WTC11 (cell line): ENCODE results near the gene UVRAG. TPM values are rescaled to one million over a fixed set of nuclear protein-coding genes. Genes with fewer than 3 reads are reported as not detected.

ENCODE experiments used
- ATAC-seq: fragments of 200-7000 bp; cut with Tn5 transposase; 2 replicates; pipeline ENCODE4 v1.10.0; 2021; ENCODE audit warnings: mild to moderate bottlenecking, moderate library complexity
- CTCF ChIA-PET: fragments of 300-600 bp; sonication (Branson Sonifier 250); formaldehyde crosslinking; loops from one replicate; lab custom pipeline; 2021; ENCODE audit warnings: antibody characterized with exemption; lab: Charles Lee
- POLR2A ChIA-PET: fragments of 350-600 bp; sonication (Branson Sonifier 250); formaldehyde crosslinking; loops from one replicate; lab custom pipeline; 2021; ENCODE audit warnings: antibody characterized with exemption; lab: Charles Lee
- DNase-seq: peaks from one replicate; pipeline ENCODE4 v3.0.0; 2021; ENCODE audit warnings: low spot score
- H3K27ac Mint-ChIP-seq: 2 replicates; pipeline ENCODE4 v1.8.0; 2021; ENCODE audit warnings: mixed read lengths
- H3K27me3 Mint-ChIP-seq: 2 replicates; pipeline ENCODE4 v1.8.0; 2021; ENCODE audit warnings: low read depth, mild to moderate bottlenecking, moderate library complexity, mixed read lengths
- H3K36me3 Mint-ChIP-seq: 2 replicates; pipeline ENCODE4 v1.8.0; 2021; ENCODE audit warnings: mixed read lengths
- H3K4me1 Mint-ChIP-seq: 2 replicates; pipeline ENCODE4 v1.8.0; 2022; ENCODE audit warnings: mixed read lengths
- H3K4me3 Mint-ChIP-seq: 2 replicates; pipeline ENCODE4 v1.8.0; 2021; ENCODE audit warnings: mild to moderate bottlenecking, moderate library complexity, mixed read lengths
- H3K9me3 Mint-ChIP-seq: 2 replicates; pipeline ENCODE4 v1.8.0; 2021; ENCODE audit warnings: mixed read lengths
- ARID4B ChIP-seq: sonication (generic); formaldehyde crosslinking; IDR thresholded peaks from 2 replicates; pipeline ENCODE4 v1.8.0; 2023; ENCODE audit warnings: missing genetic modification reagents, mild to moderate bottlenecking, borderline replicate concordance
- ERG ChIP-seq: fragments of 250-450 bp; sonication (Bioruptor Pico); IDR thresholded peaks from 2 replicates; pipeline ENCODE4 v1.8.0; 2021; ENCODE audit warnings: mild to moderate bottlenecking
- HMGXB4 ChIP-seq: sonication (generic); formaldehyde crosslinking; IDR thresholded peaks from 2 replicates; pipeline ENCODE4 v1.8.1; 2023; ENCODE audit warnings: mild to moderate bottlenecking, moderate library complexity, missing genetic modification reagents
- IRF1 ChIP-seq: sonication (generic); formaldehyde crosslinking; IDR thresholded peaks from 2 replicates; pipeline ENCODE4 v1.8.0; 2023; ENCODE audit warnings: missing genetic modification reagents
- JUN ChIP-seq: sonication (generic); formaldehyde crosslinking; IDR thresholded peaks from 2 replicates; pipeline ENCODE4 v1.8.0; 2023; ENCODE audit warnings: mild to moderate bottlenecking, missing genetic modification reagents
- NR1H2 ChIP-seq: sonication (generic); formaldehyde crosslinking; IDR thresholded peaks from 2 replicates; pipeline ENCODE4 v1.9.0; 2021; ENCODE audit warnings: mild to moderate bottlenecking, moderate library complexity, missing genetic modification reagents
- PRRX2 ChIP-seq: fragments of 250-450 bp; sonication (Bioruptor Pico); IDR thresholded peaks from 2 replicates; pipeline ENCODE4 v1.8.0; 2021; ENCODE audit warnings: mild to moderate bottlenecking
- SMAD3 ChIP-seq: sonication (generic); formaldehyde crosslinking; IDR thresholded peaks from 2 replicates; pipeline ENCODE4 v1.8.0; 2022; ENCODE audit warnings: missing genetic modification reagents, mild to moderate bottlenecking, borderline replicate concordance
- TCF7 ChIP-seq: sonication (generic); formaldehyde crosslinking; IDR thresholded peaks from 2 replicates; pipeline ENCODE4 v1.8.0; 2022; ENCODE audit warnings: mild to moderate bottlenecking, low read depth, missing genetic modification reagents, moderate library complexity
- TEAD4 ChIP-seq: sonication (generic); formaldehyde crosslinking; IDR thresholded peaks from 2 replicates; pipeline ENCODE4 v1.8.0; 2022; ENCODE audit warnings: mild to moderate bottlenecking, missing genetic modification reagents
- ZNF138 ChIP-seq: sonication (generic); formaldehyde crosslinking; conservative IDR thresholded peaks from 2 replicates; pipeline ENCODE4 v1.8.1; 2022; ENCODE audit warnings: mild to moderate bottlenecking, moderate library complexity, missing genetic modification reagents
- ZNF219 ChIP-seq: sonication (generic); formaldehyde crosslinking; IDR thresholded peaks from 2 replicates; pipeline ENCODE4 v1.8.0; 2023; ENCODE audit warnings: missing genetic modification reagents, mild to moderate bottlenecking, borderline replicate concordance
- total RNA-seq: library from RNA; stranded (reverse); gene quantifications from 3 replicates; pipeline ENCODE4 v1.2.3, GENCODE V29; 2021
- TF ChIP-seq, protein P1 (sequence below): sonication (generic); formaldehyde crosslinking; IDR thresholded peaks from 2 replicates; pipeline ENCODE4 v1.8.1; 2022; ENCODE audit warnings: low read depth, missing genetic modification reagents, borderline replicate concordance
- TF ChIP-seq, protein P2 (sequence below): sonication (generic); formaldehyde crosslinking; IDR thresholded peaks from 2 replicates; pipeline ENCODE4 v1.8.0; 2022; ENCODE audit warnings: mild to moderate bottlenecking, missing genetic modification reagents
- TF ChIP-seq, protein P3 (sequence below): sonication (generic); formaldehyde crosslinking; IDR thresholded peaks from 2 replicates; pipeline ENCODE4 v1.8.1; 2023; ENCODE audit warnings: mild to moderate bottlenecking, missing genetic modification reagents, moderate library complexity
- TF ChIP-seq, protein P4 (sequence below): fragments of 250-450 bp; sonication (Bioruptor Pico); IDR thresholded peaks from 2 replicates; pipeline ENCODE4 v1.9.0; 2021; ENCODE audit warnings: mild to moderate bottlenecking
- TF ChIP-seq, protein P5 (sequence below): fragments of 250-450 bp; sonication (Bioruptor Pico); IDR thresholded peaks from 2 replicates; pipeline ENCODE4 v1.9.0; 2021; ENCODE audit warnings: mild to moderate bottlenecking, borderline replicate concordance

UVRAG gene
- total RNA-seq, 1 experiment from 2014 or later, result 14.5 TPM

GRCh38 chr11:75898871-75899270 is 83.9 kb downstream of the UVRAG start (continued):
- TF ChIP-seq HMGXB4 (no peak), TCF7 (no peak), ERG (CRISPR knock-in tag) (no peak), SMAD3 (CRISPR knock-in tag) (no peak), PRRX2 (no peak)
- TF ChIP-seq, protein P1, sequence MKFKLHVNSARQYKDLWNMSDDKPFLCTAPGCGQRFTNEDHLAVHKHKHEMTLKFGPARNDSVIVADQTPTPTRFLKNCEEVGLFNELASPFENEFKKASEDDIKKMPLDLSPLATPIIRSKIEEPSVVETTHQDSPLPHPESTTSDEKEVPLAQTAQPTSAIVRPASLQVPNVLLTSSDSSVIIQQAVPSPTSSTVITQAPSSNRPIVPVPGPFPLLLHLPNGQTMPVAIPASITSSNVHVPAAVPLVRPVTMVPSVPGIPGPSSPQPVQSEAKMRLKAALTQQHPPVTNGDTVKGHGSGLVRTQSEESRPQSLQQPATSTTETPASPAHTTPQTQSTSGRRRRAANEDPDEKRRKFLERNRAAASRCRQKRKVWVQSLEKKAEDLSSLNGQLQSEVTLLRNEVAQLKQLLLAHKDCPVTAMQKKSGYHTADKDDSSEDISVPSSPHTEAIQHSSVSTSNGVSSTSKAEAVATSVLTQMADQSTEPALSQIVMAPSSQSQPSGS (CRISPR knock-in tag), result no peak
- TF ChIP-seq, protein P2, sequence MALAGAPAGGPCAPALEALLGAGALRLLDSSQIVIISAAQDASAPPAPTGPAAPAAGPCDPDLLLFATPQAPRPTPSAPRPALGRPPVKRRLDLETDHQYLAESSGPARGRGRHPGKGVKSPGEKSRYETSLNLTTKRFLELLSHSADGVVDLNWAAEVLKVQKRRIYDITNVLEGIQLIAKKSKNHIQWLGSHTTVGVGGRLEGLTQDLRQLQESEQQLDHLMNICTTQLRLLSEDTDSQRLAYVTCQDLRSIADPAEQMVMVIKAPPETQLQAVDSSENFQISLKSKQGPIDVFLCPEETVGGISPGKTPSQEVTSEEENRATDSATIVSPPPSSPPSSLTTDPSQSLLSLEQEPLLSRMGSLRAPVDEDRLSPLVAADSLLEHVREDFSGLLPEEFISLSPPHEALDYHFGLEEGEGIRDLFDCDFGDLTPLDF, result no peak
- TF ChIP-seq, protein P3, sequence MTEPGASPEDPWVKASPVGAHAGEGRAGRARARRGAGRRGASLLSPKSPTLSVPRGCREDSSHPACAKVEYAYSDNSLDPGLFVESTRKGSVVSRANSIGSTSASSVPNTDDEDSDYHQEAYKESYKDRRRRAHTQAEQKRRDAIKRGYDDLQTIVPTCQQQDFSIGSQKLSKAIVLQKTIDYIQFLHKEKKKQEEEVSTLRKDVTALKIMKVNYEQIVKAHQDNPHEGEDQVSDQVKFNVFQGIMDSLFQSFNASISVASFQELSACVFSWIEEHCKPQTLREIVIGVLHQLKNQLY, result no peak
- TF ChIP-seq, protein P4, sequence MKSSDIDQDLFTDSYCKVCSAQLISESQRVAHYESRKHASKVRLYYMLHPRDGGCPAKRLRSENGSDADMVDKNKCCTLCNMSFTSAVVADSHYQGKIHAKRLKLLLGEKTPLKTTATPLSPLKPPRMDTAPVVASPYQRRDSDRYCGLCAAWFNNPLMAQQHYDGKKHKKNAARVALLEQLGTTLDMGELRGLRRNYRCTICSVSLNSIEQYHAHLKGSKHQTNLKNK, result no peak
- TF ChIP-seq, protein P5, sequence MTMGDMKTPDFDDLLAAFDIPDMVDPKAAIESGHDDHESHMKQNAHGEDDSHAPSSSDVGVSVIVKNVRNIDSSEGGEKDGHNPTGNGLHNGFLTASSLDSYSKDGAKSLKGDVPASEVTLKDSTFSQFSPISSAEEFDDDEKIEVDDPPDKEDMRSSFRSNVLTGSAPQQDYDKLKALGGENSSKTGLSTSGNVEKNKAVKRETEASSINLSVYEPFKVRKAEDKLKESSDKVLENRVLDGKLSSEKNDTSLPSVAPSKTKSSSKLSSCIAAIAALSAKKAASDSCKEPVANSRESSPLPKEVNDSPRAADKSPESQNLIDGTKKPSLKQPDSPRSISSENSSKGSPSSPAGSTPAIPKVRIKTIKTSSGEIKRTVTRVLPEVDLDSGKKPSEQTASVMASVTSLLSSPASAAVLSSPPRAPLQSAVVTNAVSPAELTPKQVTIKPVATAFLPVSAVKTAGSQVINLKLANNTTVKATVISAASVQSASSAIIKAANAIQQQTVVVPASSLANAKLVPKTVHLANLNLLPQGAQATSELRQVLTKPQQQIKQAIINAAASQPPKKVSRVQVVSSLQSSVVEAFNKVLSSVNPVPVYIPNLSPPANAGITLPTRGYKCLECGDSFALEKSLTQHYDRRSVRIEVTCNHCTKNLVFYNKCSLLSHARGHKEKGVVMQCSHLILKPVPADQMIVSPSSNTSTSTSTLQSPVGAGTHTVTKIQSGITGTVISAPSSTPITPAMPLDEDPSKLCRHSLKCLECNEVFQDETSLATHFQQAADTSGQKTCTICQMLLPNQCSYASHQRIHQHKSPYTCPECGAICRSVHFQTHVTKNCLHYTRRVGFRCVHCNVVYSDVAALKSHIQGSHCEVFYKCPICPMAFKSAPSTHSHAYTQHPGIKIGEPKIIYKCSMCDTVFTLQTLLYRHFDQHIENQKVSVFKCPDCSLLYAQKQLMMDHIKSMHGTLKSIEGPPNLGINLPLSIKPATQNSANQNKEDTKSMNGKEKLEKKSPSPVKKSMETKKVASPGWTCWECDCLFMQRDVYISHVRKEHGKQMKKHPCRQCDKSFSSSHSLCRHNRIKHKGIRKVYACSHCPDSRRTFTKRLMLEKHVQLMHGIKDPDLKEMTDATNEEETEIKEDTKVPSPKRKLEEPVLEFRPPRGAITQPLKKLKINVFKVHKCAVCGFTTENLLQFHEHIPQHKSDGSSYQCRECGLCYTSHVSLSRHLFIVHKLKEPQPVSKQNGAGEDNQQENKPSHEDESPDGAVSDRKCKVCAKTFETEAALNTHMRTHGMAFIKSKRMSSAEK, result no peak

- no peaks in the 10 kb centered on the region for H3K9me3 Mint-ChIP-seq
- no peak for ATAC-seq
- ChIA-PET CTCF (interaction anchor here (0.9 to 10.8 kb wide), 2 partner anchors 253 to 419 kb away, joined by 3 to 106 read pairs; no protein-coding TSS in a partner anchor), POLR2A (no interaction called here)
- no peaks in the 10 kb centered on the region for H3K27me3 Mint-ChIP-seq
- no peak overlapping the region for H3K4me3 Mint-ChIP-seq
- no peak for TF ChIP-seq ZNF138 (CRISPR knock-in tag)
- no peak for TF ChIP-seq ZNF219 (CRISPR knock-in tag)
- no peak for TF ChIP-seq TEAD4 (CRISPR knock-in tag)
- TF ChIP-seq IRF1 (CRISPR knock-in tag), result no peak
- TF ChIP-seq PRRX2, result no peak
- no peak for TF ChIP-seq ARID4B (CRISPR knock-in tag)
- no peak for TF ChIP-seq NR1H2 (CRISPR knock-in tag)
- TF ChIP-seq JUN (CRISPR knock-in tag), result no peak
- TF ChIP-seq, all 79 proteins: peak for 0
- no peaks in the 10 kb centered on the region for H3K4me1 Mint-ChIP-seq
- no peak for DNase-seq
- no peak overlapping the region for H3K27ac Mint-ChIP-seq
- no peaks in the 10 kb centered on the region for H3K36me3 Mint-ChIP-seq
These were observed 84.8 kb downstream of the UVRAG start for GRCh38 chr11:75899806-75900205.
